Hepatic stellate cell (primary cell): ENCODE measurements around the gene AGER.
"Not testable (repeated sequence)": the region's sequence is repeated elsewhere in the genome, so short reads cannot be mapped to it uniquely, and the experiment has no call there.

Experiments used
- DNase-seq: peaks from one replicate; pipeline ENCODE4 v3.0.0; 2011; ENCODE audit warnings: low spot score

The AGER gene

GRCh38 chr6:32148289-32149091 is 35.6 kb downstream of the AGER start:
- no peak for DNase-seq

GRCh38 chr6:32147401-32148132 is 36.5 kb downstream of the AGER start:
- DNase-seq, result no peak

GRCh38 chr6:32146687-32147086 is 37.4 kb downstream of the AGER start:
- no peak for DNase-seq

GRCh38 chr6:32146287-32146686 is 37.8 kb downstream of the AGER start:
- no peak for DNase-seq

- DNase-seq, result not testable (repeated sequence)
Observed at GRCh38 chr6:32144238-32144637, 39.8 kb downstream of the AGER start.

- no peak for DNase-seq
Observed at GRCh38 chr6:32140420-32141046, 43.5 kb downstream of the AGER start.

- no peak for DNase-seq
Observed at GRCh38 chr6:32139590-32139989, 44.5 kb downstream of the AGER start.

GRCh38 chr6:32137454-32137853 is 46.6 kb downstream of the AGER start:
- no peak for DNase-seq

GRCh38 chr6:32133786-32134185 is 50.3 kb downstream of the AGER start:
- DNase-seq, result no peak

GRCh38 chr6:32132110-32132509 is 51.9 kb downstream of the AGER start:
- no peak for DNase-seq

GRCh38 chr6:32131439-32131948 is 52.6 kb downstream of the AGER start:
- no peak for DNase-seq
